ENCODE results near the gene TEKT3.

Gene TEKT3

GRCh38 chr17:15263680-15264079, 77.7 kb downstream of the TEKT3 start:
- DNase-seq: no peak

- DNase-seq: peak; percentile 85
Measured at GRCh38 chr17:15263206-15263579, 78.2 kb downstream of the TEKT3 start.

- peak; percentile 91 for DNase-seq
Measured at GRCh38 chr17:15262291-15263205, 78.8 kb downstream of the TEKT3 start.

GRCh38 chr17:15261802-15262290, 79.6 kb downstream of the TEKT3 start:
- peak; percentile 48 for DNase-seq

- peak; percentile 69 for DNase-seq
Measured at GRCh38 chr17:15261258-15261801, 80.1 kb downstream of the TEKT3 start.

- DNase-seq: peak; percentile 91
Measured at GRCh38 chr17:15260376-15261257, 80.8 kb downstream of the TEKT3 start.

- no peak for DNase-seq
Measured at GRCh38 chr17:15257796-15258512, 83.4 kb downstream of the TEKT3 start.

GRCh38 chr17:15257258-15257788, 84.1 kb downstream of the TEKT3 start:
- peak; percentile 90 for DNase-seq

GRCh38 chr17:15256689-15257088, 84.7 kb downstream of the TEKT3 start:
- DNase-seq: no peak

- DNase-seq: peak; percentile 74
Measured at GRCh38 chr17:15255713-15256454, 85.5 kb downstream of the TEKT3 start.

Data from EL (cell line).